SHP77 treated with DMSO at 0.1 percent for 48 hours (cell line): Measurements from ENCODE around the gene GTF2A1L.
"Not testable (repeated sequence)": the region's sequence is repeated elsewhere in the genome, so short reads cannot be mapped to it uniquely, and the experiment has no call there.

Experiments
- DNase-seq: peaks from one replicate; lab custom pipeline; 2025; lab: John Stamatoyannopoulos, UW

Gene GTF2A1L

GRCh38 chr2:48699348-48699930 lies 81.8 kb downstream of the GTF2A1L start:
- DNase-seq: no peak

GRCh38 chr2:48703621-48704020 lies 86.0 kb downstream of the GTF2A1L start:
- DNase-seq: not testable (repeated sequence)

GRCh38 chr2:48707466-48707865 lies 89.8 kb downstream of the GTF2A1L start:
- DNase-seq: no peak

GRCh38 chr2:48709096-48710034 lies 91.7 kb downstream of the GTF2A1L start:
- no peak for DNase-seq

GRCh38 chr2:48711343-48711742 lies 93.7 kb downstream of the GTF2A1L start:
- no peak for DNase-seq

- DNase-seq: no peak
Measured at GRCh38 chr2:48712151-48712550, 94.5 kb downstream of the GTF2A1L start.

GRCh38 chr2:48713647-48714046 lies 96.0 kb downstream of the GTF2A1L start:
- DNase-seq: no peak

GRCh38 chr2:48714245-48714644 lies 96.6 kb downstream of the GTF2A1L start:
- DNase-seq: no peak

- DNase-seq: no peak
Measured at GRCh38 chr2:48715042-48715899, 97.6 kb downstream of the GTF2A1L start.

- DNase-seq: no peak
Measured at GRCh38 chr2:48715956-48716355, 98.3 kb downstream of the GTF2A1L start.

GRCh38 chr2:48717846-48718245 lies 100.2 kb downstream of the GTF2A1L start:
- no peak for DNase-seq

- DNase-seq: no peak
Measured at GRCh38 chr2:48719480-48720177, 102.0 kb downstream of the GTF2A1L start.

GRCh38 chr2:48721158-48721557 lies 103.5 kb downstream of the GTF2A1L start:
- no peak for DNase-seq

GRCh38 chr2:48722391-48722790 lies 104.7 kb downstream of the GTF2A1L start:
- no peak for DNase-seq

- no peak for DNase-seq
Measured at GRCh38 chr2:48723129-48723528, 105.5 kb downstream of the GTF2A1L start.

- DNase-seq: no peak
Measured at GRCh38 chr2:48724278-48724677, 106.6 kb downstream of the GTF2A1L start.

GRCh38 chr2:48725696-48726494 lies 108.2 kb downstream of the GTF2A1L start:
- no peak for DNase-seq

- no peak for DNase-seq
Measured at GRCh38 chr2:48727560-48727959, 109.9 kb downstream of the GTF2A1L start.

GRCh38 chr2:48728295-48728694 lies 110.6 kb downstream of the GTF2A1L start:
- DNase-seq: no peak

- no peak for DNase-seq
Measured at GRCh38 chr2:48728840-48729239, 111.2 kb downstream of the GTF2A1L start.
